Measurements from ENCODE around the gene HOXB4. TPM values are rescaled to one million over a fixed set of nuclear protein-coding genes. Genes with fewer than 3 reads are reported as not detected.
A peak's percentile ranks its signal among the peaks of the same experiment; 100 is the strongest.

HOXB4 gene
- total and polyA plus RNA-seq, 2 donors (not counting 1 experiment from before 2014, with no cell fraction given) = 3.8 to 8.9 TPM

DNA sequence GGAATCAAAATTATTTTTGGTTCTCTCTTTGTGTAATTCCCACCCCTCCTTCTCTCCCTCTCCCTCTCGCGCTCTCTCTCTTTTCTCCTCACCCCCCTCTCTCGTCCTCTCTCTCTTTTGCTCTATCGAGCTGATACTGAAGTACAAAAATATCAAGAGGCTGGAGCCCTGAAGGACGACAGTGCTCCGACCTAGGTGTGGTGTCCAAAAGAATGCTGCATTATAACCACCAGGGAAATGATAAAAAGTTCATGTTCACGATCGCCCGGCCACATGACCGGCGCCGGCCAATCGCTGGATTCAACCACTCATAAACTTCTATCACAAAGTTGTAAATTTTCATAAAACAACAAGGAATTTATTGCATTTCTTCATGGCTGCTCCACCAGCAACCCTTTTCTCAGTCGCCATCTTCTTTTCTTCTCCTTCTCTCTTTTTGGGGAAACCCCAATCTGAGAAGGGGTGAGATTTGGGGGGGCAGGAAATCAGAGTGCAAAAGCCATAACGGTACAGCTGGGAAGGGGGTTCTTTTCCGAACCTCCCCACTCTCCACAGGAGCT lies 26.7 kb upstream of the HOXB4 start, which contains the start of gene HOXB6:
TSS of gene HOXB6 (minus strand) at position 217 of the 560 bp plus-strand sequence. CDS start 6,836 bp downstream, outside the sequence.
- no peaks in the 10 kb centered on the region for H3K27me3 ChIP-seq (ENCODE audit: control insufficient read depth, insufficient read depth, low read length)
- H3K9ac ChIP-seq (ENCODE audit: insufficient read depth, low read length) = peak within 1 kb of the TSS; percentile 35
- DNase-seq (ENCODE audit: low read depth in 2 of 2) = no peak
- no peaks in the 10 kb centered on the region for H4K20me1 ChIP-seq (ENCODE audit: control insufficient read depth, extremely low read depth, insufficient read depth, low read length)
- H3K9me3 ChIP-seq (ENCODE audit: control insufficient read depth, insufficient read depth, low read depth, low read length) = no peaks in the 10 kb centered on the region
- peaks cover 6% of the 10 kb centered on the region for H3K36me3 ChIP-seq (ENCODE audit: control insufficient read depth, insufficient read depth, low read length)
- H3K4me2 ChIP-seq (ENCODE audit: extremely low read depth, insufficient read depth, low read length) = peak within 1 kb of the TSS; percentile 11
- H2AFZ ChIP-seq (ENCODE audit: low read length) = no peak within 1 kb of the TSS
- H3K4me3 ChIP-seq (replicated peaks in 1 of 4; ENCODE audit: control extremely low read depth in 1 of 4, insufficient read depth in 1 of 4, low read depth in 3 of 4, low read length in 4 of 4) = peak within 1 kb of the TSS; percentile 7 to 55 (median 34)
- peak within 1 kb of the TSS; percentile 16 for H3K27ac ChIP-seq (ENCODE audit: insufficient read depth, low read length)
- peaks cover 8% of the 10 kb centered on the region for H3K4me1 ChIP-seq (ENCODE audit: control insufficient read depth, extremely low read depth, insufficient read depth, low read length)
- peaks cover 48% of the 10 kb centered on the region for H3K79me2 ChIP-seq (ENCODE audit: control insufficient read depth, insufficient read depth, low read length)
- TF ChIP-seq, protein P1, sequence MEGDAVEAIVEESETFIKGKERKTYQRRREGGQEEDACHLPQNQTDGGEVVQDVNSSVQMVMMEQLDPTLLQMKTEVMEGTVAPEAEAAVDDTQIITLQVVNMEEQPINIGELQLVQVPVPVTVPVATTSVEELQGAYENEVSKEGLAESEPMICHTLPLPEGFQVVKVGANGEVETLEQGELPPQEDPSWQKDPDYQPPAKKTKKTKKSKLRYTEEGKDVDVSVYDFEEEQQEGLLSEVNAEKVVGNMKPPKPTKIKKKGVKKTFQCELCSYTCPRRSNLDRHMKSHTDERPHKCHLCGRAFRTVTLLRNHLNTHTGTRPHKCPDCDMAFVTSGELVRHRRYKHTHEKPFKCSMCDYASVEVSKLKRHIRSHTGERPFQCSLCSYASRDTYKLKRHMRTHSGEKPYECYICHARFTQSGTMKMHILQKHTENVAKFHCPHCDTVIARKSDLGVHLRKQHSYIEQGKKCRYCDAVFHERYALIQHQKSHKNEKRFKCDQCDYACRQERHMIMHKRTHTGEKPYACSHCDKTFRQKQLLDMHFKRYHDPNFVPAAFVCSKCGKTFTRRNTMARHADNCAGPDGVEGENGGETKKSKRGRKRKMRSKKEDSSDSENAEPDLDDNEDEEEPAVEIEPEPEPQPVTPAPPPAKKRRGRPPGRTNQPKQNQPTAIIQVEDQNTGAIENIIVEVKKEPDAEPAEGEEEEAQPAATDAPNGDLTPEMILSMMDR (conservative IDR thresholded peaks at IDR 0.05 in 1 of 2, IDR thresholded peaks at IDR 0.05 in 1 of 2; ENCODE audit: low read depth in 1 of 2, low read length in 2 of 2) = no peak
- TF ChIP-seq EZH2 (IDR thresholded peaks at IDR 0.05; ENCODE audit: low read length, missing control alignments) = no peak

GRCh38 chr17:48603959-48604769 lies 26.0 kb upstream of the HOXB4 start:
- H2AFZ ChIP-seq (ENCODE audit: low read length) = no peak overlapping the region
- H3K4me2 ChIP-seq (ENCODE audit: extremely low read depth, insufficient read depth, low read length) = peak overlapping the region; percentile 11

More at GRCh38 chr17:48603959-48604769, 26.0 kb upstream of the HOXB4 start:
- peak overlapping the region; percentile 7 to 55 (median 34) for H3K4me3 ChIP-seq (replicated peaks in 1 of 4; ENCODE audit: control extremely low read depth in 1 of 4, insufficient read depth in 1 of 4, low read depth in 3 of 4, low read length in 4 of 4)
- H3K27me3 ChIP-seq (ENCODE audit: control insufficient read depth, insufficient read depth, low read length) = no peaks in the 10 kb centered on the region
- H3K36me3 ChIP-seq (ENCODE audit: control insufficient read depth, insufficient read depth, low read length) = peaks cover 6% of the 10 kb centered on the region
- no peak overlapping the region for H3K27ac ChIP-seq (ENCODE audit: insufficient read depth, low read length)
- H4K20me1 ChIP-seq (ENCODE audit: control insufficient read depth, extremely low read depth, insufficient read depth, low read length) = no peaks in the 10 kb centered on the region
- H3K4me1 ChIP-seq (ENCODE audit: control insufficient read depth, extremely low read depth, insufficient read depth, low read length) = peaks cover 4% of the 10 kb centered on the region
- no peak for DNase-seq (ENCODE audit: low read depth in 2 of 2)
- TF ChIP-seq EZH2 (IDR thresholded peaks at IDR 0.05; ENCODE audit: low read length, missing control alignments) = no peak
- TF ChIP-seq, protein P1 (conservative IDR thresholded peaks at IDR 0.05 in 1 of 2, IDR thresholded peaks at IDR 0.05 in 1 of 2; ENCODE audit: low read depth in 1 of 2, low read length in 2 of 2) = no peak
- H3K9ac ChIP-seq (ENCODE audit: insufficient read depth, low read length) = peak overlapping the region; percentile 35
- no peaks in the 10 kb centered on the region for H3K9me3 ChIP-seq (ENCODE audit: control insufficient read depth, insufficient read depth, low read depth, low read length)
- peaks cover 49% of the 10 kb centered on the region for H3K79me2 ChIP-seq (ENCODE audit: control insufficient read depth, insufficient read depth, low read length)
